Hypothalamus (tissue), 51 donors: ENCODE results near the gene PSMC1.

Source experiments
- DNase-seq, 51 donors: peaks; one replicate each; lab custom pipeline; 2025; lab: John Stamatoyannopoulos, UW

Gene PSMC1

DNA sequence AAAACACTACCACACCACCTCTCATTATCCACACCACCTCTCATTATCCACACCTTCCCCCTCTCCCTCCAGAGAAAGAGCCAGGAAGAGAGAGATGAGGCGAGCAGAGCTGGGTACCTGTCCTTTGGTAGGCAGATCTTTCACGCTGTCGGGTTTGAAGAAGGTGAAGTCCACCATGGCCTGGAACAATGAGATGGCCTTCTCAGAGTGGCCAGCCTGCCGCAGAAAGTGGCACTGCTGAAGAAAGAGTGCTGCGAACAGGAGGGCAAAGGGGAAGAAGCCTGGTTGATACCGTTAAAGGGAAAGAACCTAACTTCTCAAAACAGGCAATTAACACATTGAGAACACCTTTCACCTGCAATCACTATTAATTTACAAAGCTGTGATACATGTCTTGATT, 44.8 kb downstream of the PSMC1 start:
- DNase-seq: peak in 1 of 51 donors; percentile 45

DNA sequence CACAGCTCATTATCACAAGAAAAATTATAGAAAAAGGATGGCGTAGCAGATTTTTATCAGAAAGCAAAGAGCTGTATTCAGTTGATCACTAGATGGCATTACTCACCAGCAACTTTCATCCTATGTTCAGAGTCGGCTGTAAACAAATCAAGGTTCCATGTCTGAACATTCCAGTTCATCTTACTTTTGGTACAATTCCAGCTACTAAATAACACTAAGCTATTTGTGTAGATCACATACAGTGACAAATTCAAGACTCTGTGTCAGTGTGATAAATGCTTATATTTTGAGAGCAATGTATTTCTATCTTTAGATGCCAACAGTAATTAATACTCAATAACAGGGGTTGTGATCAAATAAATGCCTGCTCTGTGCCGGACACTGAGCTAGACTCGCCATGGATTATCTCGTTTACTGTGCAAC, 45.3 kb downstream of the PSMC1 start:
- peak in 2 of 51 donors; percentile 28 to 65 for DNase-seq

DNA sequence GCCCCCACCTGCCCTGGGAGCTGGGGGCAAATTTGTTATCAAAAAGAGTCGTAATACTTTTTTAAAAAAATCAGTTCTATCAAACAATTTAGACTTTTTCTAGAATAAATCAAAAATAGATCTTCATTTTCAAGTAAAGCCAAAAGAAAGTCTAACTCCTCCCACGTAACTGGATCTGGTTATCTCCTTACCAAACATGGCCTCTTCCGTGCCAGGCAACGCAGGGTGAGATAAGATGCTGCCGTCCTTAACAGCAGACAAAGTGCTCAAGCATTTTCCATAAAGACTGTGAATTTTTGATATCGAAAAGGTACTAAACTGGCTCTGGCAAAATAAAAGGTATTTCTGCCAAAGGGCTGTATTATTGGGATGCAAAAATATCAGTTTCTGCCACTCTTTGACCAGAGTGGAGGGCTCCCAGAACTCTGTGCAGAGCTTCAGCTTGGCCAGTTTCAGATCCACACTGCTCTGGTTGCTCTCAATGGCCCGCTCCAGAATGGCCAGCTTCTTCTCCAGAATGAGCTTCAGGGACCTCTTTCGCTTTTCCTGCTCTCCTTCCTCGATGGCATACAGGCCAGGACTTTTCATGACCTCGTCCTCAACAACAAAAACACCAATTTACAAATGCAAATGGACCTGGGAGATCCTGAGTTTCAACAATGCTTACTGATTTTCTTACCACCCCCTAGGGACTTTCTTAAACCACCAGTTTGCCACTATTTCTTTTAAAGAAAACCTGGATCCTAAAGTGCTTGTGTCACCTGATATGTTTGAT, 46.4 kb downstream of the PSMC1 start:
- DNase-seq: no peak

GRCh38 chr14:90303473-90303872, 47.1 kb downstream of the PSMC1 start:
- no peak for DNase-seq

DNA sequence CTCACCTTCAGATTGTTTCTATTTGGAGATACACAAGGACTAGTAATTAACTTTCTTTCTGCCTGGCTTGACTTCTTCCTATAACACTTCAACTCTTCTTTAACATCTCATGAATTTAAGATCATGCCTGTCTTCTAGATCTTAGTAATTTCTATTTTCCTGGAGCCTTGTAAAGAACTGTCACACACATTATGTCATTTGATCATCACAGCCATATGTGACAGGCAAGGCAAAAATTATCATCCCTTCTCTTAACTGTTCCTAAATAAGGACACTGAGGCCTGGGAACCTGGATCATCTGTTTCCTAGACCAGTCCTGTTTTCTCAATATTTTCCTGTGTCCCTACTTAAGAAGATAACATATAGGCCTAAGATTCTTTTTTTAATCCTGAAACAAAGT, 48.1 kb downstream of the PSMC1 start:
- DNase-seq: no peak

- no peak for DNase-seq
These were observed 48.8 kb downstream of the PSMC1 start for GRCh38 chr14:90305176-90305601.

DNA sequence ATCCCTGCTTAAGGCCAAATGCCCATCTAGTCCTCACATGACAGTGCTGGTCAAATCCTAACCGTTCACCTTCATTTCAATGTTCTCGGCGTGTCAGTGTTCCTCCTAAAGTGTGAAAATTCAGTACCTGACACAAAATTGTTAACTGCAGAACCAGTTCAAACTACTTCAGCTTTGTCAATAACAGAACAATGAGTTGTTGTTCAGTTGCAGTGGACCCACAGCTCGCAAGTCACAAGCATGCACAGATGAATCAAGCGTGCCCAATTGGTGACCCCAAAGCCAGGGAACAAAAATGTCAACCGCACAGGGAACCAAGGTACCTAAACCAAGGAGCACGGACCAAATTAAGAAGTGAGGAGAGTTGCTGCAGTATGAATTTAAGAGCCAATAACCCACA, 52.2 kb downstream of the PSMC1 start:
- DNase-seq: peak in 6 of 51 donors; percentile 15 to 37 (median 28)

- no peak for DNase-seq
These were observed 60.9 kb downstream of the PSMC1 start for GRCh38 chr14:90317286-90317685.

- no peak for DNase-seq
These were observed 61.7 kb downstream of the PSMC1 start for GRCh38 chr14:90318016-90318415.

DNA sequence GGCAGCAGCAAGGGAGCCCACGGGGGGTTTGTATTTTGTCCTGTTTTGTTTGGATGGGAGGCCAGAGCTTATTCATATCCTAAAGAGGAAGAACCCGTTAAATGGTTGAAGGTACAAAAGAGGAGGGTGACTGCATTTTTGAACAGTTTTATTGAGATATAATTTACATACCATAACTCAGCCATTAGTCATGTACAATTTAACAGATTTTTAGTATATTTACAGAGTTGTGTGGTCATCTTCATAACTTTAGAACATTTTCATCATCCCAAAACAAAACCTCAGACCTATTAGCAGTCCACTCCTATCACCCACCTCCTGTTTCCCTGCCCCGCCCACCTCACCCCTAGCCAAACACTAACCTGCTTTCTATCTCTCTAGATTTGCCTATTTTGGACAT, 62.8 kb downstream of the PSMC1 start:
- DNase-seq: no peak

DNA sequence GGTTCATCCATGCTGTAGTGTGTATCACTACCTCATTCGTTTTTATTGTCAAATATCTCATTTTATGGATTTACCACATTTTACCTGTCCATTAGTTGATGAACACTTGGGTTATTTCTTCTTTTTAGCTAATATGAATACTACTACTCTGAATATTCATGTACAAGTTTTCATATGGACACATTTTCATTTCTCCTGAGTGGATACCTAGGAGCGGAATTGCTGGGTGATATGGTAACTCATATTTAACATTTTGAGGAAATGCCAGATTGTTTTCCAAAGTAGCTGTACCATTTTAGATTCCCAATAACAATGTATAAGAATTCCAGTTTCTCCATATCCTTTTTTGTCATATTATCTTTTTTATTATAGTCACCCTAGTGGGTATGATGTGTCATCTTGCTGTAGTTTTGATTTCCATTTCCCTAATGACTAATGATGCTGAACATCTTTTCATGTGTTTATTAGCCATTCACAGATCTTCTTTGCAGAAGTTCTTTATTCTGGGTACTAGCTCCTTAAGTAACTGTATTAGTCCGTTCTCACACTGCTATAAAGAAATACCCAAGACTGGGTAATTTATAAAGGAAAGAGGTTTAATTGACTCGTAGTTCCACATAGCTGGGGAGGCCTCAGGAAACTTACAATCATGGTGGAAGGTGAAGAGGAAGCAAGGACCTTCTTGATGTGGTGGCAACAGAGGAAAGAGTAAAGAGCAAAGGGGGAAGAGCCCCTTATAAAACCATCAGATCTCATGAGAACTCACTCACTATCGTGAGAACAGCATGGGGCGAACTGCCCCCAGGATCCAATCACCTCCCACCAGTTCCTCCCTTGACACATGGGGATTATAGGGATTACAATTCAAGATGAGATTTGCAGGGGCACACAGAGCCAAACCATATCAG, 63.5 kb downstream of the PSMC1 start:
- DNase-seq: no peak

DNA sequence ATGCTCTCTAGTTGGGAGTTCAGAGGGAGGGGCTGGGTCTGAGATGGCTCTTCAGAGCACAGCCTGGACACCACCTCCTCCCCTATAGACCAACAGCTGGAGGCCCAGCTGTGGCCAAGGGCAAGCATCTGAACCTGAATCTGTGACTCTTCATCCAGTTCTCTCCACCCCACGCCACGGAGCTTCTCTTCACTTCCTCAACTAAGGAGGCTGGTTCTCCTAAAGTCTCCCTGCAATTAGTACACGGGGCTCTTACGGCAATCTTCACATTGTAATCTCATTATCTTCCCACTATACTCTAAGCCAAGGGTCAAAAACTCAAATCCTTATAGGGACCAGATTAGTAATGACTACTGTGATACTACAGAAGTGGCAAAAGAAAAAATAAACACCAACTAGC, 65.5 kb downstream of the PSMC1 start:
- DNase-seq: no peak
